Measurements from ENCODE around the gene HMGN4.

HMGN4 gene

DNA sequence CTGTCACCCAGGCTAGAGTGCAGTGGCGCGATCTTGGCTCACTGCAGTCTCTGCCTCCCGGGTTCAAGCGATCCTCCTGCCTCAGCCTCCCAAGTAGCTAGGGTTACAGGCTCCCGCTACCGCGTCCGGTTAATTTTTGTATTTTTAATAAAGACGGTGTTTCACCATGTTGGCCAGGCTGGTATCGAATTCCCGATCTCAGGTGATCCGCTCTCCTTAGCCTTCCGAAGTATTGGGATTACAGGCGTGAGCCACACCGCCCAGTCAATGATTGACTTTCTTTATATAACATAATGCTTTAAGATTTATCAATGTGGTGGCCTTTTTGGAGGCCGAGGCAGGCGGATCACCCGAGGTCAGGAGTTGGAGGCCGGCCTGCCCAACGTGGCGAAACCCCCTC is 50.8 kb downstream of the HMGN4 start:
- DNase-seq: no peak

DNA sequence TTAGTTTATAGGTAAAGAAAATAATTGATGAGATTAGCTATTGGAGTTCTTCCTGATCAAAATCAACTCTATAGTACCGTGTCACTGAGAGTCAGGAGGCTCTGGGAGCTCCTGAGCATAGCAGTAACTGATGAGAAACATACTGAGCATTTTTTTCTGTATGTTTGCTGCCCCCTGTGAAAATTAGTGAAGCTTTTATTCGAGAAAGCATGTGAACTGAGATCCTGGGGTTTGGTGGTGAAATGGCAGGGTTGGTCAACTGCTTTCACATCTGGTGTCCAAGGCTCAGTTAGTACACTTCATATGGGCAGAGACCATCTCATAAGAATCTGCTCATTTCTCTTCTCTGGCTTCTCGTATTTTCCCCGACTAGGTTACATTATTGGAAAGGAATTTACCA is 54.5 kb downstream of the HMGN4 start:
- DNase-seq: no peak

DNA sequence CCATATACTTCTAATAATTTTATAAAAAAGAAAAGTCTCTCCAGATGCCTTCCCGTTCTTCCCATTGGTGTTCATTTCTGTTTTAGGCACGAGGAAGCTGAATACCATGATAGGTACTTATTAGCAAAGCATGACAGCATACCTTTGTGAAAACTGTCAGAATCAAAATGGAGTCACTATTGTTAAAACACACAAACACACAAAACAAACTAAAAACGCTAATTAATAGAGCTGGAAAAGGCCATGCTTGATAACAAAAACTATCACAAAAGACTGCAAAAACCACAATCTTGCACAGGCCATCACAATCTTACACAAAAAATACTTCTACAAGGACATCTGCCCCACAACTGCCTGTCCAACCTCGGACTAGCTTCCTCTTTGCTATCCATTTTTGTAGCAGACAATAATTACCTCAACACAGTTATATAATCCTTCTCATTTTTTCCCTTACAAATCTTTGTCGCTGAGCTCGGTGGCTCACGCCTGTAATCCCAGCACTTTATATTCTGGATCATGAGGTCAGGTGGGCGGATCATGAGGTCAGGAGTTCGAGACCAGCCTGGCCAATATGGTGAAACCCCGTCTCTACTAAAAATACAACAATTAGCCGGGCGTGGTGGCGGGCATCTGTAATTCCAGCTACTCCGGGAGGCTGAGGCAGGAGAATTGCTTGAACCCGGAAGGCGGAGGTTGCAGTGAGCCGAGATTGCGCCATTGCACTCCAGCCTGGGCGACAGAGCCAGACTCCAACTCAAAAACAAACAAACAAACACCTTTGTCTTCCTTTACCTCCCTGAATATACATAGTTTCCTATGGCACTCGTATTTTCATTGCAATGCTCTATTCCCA is 55.3 kb downstream of the HMGN4 start:
- no peak for DNase-seq

DNA sequence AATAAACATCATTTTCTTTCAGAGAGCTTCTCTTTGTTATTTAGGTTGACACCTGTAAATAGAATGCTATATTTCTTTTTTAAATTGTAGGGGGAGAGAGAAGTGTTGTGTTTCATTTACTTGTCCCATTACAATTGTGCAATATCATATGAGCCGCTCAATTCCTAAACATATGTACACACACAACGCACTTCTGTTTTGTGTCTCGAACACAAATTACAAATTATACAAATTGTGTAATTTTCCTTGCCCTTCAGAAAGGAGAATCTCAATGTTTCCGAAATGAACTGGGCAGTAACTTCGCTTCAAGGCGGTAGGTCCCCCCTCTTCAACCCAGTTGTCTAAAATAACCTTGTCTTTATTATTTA is 55.9 kb downstream of the HMGN4 start:
- DNase-seq: no peak

DNA sequence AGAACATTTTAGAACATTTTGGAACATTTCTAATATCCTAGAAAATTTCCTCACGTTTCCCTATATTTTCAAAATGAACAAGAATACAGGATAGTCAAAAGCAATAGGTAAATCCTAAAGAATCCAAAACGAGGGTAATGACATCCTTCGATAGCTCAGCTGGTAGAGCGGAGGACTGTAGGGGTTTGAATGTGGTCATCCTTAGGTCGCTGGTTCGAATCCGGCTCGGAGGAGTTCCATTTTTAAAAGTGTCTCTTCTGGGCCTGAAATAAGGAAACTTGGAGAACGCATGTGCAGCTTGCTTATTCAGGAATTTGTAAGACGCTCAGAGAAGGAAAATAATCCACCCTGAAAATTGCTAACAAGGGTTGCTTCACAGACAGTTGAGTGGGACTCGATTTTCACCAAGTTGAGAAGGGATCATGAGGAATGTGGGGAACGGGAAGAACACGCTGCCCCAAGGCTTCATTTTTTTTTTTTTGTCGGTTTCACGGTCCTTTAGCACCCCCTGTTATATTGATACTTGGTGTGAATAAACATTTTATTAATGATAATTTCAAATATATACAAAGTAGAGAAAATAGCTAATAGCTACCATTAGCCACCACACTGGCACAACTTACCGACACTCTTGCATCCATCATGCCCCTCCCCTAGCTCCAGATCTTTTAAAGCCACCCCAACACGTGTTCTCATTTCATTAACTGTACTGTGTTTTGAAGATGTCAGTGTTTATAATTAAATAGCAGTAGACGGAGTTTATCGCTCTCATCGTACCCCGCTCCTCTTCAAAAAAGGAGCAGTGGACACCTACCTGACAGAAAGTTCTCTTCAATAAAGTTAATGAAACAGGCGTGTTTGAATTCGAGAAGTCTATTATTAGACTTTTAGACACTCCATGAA is 56.8 kb downstream of the HMGN4 start:
- DNase-seq: no peak

DNA sequence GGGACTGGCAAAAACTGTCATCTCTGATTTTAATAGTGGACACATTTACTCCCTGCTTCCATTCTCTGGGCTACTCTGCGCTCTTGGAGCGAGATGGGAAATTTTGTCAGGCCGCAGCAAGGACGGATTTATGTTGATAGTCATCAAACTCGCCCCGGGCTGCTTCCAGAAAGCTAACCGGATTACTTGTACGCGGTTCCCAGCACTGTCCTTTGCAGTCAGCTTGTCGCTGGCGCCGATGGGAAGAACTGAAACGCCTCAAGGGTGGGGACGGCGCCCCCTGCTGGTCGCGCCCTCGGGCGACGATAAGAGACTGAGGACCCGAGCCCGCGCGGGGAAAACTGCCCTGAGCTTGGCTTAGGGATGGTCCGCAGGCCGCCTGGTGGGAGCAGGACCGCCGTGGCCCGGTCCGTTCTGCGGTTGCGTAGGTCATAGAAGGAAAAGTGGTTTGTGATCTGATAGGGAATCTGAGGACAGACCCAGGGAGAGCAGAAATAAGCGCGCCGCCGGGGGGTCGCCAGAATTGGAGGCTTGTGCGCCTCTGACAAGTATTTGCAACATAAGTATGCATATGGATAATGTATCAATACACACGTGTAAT is 57.6 kb downstream of the HMGN4 start:
- DNase-seq: peak; percentile 21

Measured in DMS79 (cell line).